H54 (cell line): ENCODE results near the gene EFCAB13.
"Not testable (repeated sequence)": the region's sequence is repeated elsewhere in the genome, so short reads cannot be mapped to it uniquely, and the experiment has no call there.

Experiments
- DNase-seq: peaks from one replicate; pipeline ENCODE4 v3.0.0; 2011; ENCODE audit warnings: low spot score, mixed read lengths; ENCODE audit not compliant: insufficient read length
- FAIRE-seq: peaks from 3 replicates; lab custom pipeline; 2011; peaks lifted over from hg19 to GRCh38; lab: Jason Lieb, UNC
- POLR2A ChIP-seq: IDR thresholded peaks from 2 replicates; pipeline ENCODE4 v1.6.1; 2011; ENCODE audit warnings: low read depth, mild to moderate bottlenecking, low read length

Gene EFCAB13

GRCh38 chr17:47325176-47325575 is 1.4 kb downstream of the EFCAB13 start:
- TF ChIP-seq POLR2A, result no peak
- DNase-seq (no peak), FAIRE-seq (no peak)

GRCh38 chr17:47330548-47330947 is 6.8 kb downstream of the EFCAB13 start:
- DNase-seq (no peak), FAIRE-seq (no peak)
- TF ChIP-seq POLR2A, result no peak

- DNase-seq, result no peak
- TF ChIP-seq POLR2A, result no peak
- FAIRE-seq, result no peak
Observed at GRCh38 chr17:47332287-47332686, 8.5 kb downstream of the EFCAB13 start.

GRCh38 chr17:47335101-47335936 is 11.6 kb downstream of the EFCAB13 start:
- FAIRE-seq, result peak; percentile 66
- DNase-seq, result no peak
- no peak for TF ChIP-seq POLR2A

GRCh38 chr17:47338026-47338425 is 14.3 kb downstream of the EFCAB13 start:
- DNase-seq, result no peak
- TF ChIP-seq POLR2A, result no peak
- no peak for FAIRE-seq

GRCh38 chr17:47352848-47353247 is 29.1 kb downstream of the EFCAB13 start:
- no peak for TF ChIP-seq POLR2A
- FAIRE-seq, result no peak
- no peak for DNase-seq

- DNase-seq, result no peak
- FAIRE-seq, result no peak
- TF ChIP-seq POLR2A, result no peak
Observed at GRCh38 chr17:47358652-47359051, 34.9 kb downstream of the EFCAB13 start.

- DNase-seq (no peak), FAIRE-seq (no peak)
- no peak for TF ChIP-seq POLR2A
Observed at GRCh38 chr17:47363171-47363570, 39.4 kb downstream of the EFCAB13 start.

- DNase-seq (no peak), FAIRE-seq (no peak)
- TF ChIP-seq POLR2A, result no peak
Observed at GRCh38 chr17:47367257-47367656, 43.5 kb downstream of the EFCAB13 start.

GRCh38 chr17:47368262-47368661 is 44.5 kb downstream of the EFCAB13 start:
- peak; percentile 15 for FAIRE-seq
- DNase-seq, result no peak
- TF ChIP-seq POLR2A, result no peak

GRCh38 chr17:47370899-47371298 is 47.1 kb downstream of the EFCAB13 start:
- FAIRE-seq, DNase-seq: not testable (repeated sequence)

- TF ChIP-seq POLR2A, result no peak
- DNase-seq (no peak), FAIRE-seq (no peak)
Observed at GRCh38 chr17:47373002-47373401, 49.2 kb downstream of the EFCAB13 start.

GRCh38 chr17:47376247-47376646 is 52.5 kb downstream of the EFCAB13 start:
- no peak for DNase-seq
- TF ChIP-seq POLR2A, result no peak
- FAIRE-seq, result no peak

GRCh38 chr17:47388825-47389224 is 65.1 kb downstream of the EFCAB13 start:
- no peak for DNase-seq
- FAIRE-seq, result no peak
- no peak for TF ChIP-seq POLR2A

- not testable (repeated sequence) for FAIRE-seq, DNase-seq
Observed at GRCh38 chr17:47397532-47398128, 73.9 kb downstream of the EFCAB13 start.
